GM10266 (cell line): ENCODE results near the gene LIX1L.
A peak's percentile ranks its signal among the peaks of the same experiment; 100 is the strongest.

Experiments
- DNase-seq: peaks from one replicate; pipeline ENCODE4 v3.0.0; 2012; ENCODE audit errors: extremely low spot score
- CTCF ChIP-seq: IDR thresholded peaks from 2 replicates; pipeline ENCODE4 v1.5.1; 2012; ENCODE audit warnings: mild to moderate bottlenecking, low read depth; ENCODE audit not compliant: control insufficient read depth, insufficient read depth; ENCODE audit errors: missing control alignments

Gene LIX1L

GRCh38 chr1:145918992-145919939 is 38.6 kb downstream of the LIX1L start:
- TF ChIP-seq CTCF: no peak
- DNase-seq: peak; percentile 30

GRCh38 chr1:145918144-145918991 is 39.4 kb downstream of the LIX1L start, which contains the start of gene PEX11B:
TSS of gene PEX11B (minus strand) at chr1:145918717. CDS start at chr1:145918688, 29 bp downstream.
- peak; percentile 87 for DNase-seq
- no peak for TF ChIP-seq CTCF

- no peak for DNase-seq
- no peak for TF ChIP-seq CTCF
Observed at GRCh38 chr1:145917595-145917994, 40.2 kb downstream of the LIX1L start.

- no peak for TF ChIP-seq CTCF
- no peak for DNase-seq
Observed at GRCh38 chr1:145916745-145917144, 41.1 kb downstream of the LIX1L start.

GRCh38 chr1:145912128-145912641 is 45.6 kb downstream of the LIX1L start:
- DNase-seq: no peak
- TF ChIP-seq CTCF: no peak

- no peak for TF ChIP-seq CTCF
- no peak for DNase-seq
Observed at GRCh38 chr1:145908653-145909052, 49.2 kb downstream of the LIX1L start.
